NCI-H510A (cell line): ENCODE measurements around the gene ATG2B.
"Not testable (repeated sequence)": the region's sequence is repeated elsewhere in the genome, so short reads cannot be mapped to it uniquely, and the experiment has no call there.

Experiments used
- DNase-seq: peaks from one replicate; lab custom pipeline; 2025; lab: John Stamatoyannopoulos, UW

The ATG2B gene

GRCh38 chr14:96370528-96370927, 7.4 kb upstream of the ATG2B start:
- no peak for DNase-seq

- DNase-seq: no peak
Measured at GRCh38 chr14:96368534-96368933, 5.4 kb upstream of the ATG2B start.

GRCh38 chr14:96364962-96365361, 1.8 kb upstream of the ATG2B start:
- DNase-seq: no peak

DNA sequence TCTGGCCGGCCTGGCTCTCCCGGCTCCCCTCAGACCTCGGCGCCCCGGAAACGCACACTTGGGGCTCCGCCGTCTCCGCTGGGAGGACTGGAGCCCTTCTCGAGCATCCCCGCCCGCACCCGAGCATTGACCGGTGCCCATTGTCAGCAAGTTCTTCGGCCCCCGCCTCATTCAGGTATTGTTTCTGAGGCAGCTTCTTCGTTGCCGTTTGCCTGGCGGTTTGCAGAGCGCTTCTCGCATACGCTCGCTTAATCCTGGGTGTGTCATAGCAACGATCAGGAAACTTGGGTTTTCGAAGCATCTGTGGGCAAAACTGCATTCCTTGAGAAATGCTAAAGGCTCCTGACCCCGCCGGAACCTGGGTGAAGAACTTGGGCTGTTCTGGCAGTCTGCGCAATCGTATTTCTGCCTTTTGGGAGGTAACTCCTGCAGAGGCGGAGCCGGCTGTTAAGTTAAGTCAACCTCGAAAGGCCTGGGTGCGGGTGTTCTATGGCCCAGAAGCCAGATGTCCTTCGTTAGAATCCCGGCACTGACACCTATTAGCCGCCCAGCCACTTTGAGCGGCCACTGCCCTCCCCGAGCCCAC, 703 bp upstream of the ATG2B start:
- peak; percentile 15 for DNase-seq

DNA sequence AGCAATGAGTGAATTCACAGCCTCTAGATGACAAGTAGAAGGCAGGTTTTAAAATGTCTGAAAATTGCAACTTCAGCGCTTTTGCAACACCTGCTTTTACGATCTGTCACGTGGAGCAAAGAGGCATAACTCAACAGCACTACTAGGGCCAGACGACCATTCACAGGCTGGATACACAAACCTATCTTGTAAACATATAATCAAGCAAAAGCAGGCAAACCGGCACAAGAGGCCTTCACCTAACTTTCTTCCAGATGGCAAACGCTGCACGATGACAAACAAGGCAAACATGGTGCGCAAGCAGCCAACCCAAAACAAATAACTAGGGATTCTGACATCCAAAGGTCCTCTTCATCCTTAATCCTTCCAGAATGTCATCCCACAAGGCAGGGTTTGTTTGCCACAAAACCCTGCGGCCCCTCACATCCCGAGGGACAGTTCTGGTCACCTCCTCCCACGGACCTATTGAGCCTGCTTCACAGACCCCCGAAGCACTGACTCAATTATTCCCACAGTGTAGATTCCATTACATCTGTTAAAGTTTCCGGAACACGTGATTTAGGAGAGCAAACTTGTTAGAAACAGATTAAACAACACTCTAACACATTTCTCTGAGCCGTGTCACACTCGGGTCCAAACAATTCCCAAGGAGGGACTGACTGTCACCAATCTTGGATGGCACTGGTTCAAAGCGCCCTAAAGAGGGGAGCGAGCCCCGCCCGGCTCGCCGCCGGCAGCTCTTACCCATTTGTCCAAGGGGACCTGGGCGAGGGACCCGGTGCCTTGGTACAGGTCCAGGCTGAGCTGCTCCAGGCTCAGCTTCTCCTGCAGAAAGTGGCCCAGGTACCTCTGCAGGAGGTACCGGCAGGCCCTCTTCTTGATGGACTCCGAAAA, 823 bp downstream of the ATG2B start:
- DNase-seq: peak; percentile 57

GRCh38 chr14:96359959-96360358, 3.2 kb downstream of the ATG2B start:
- DNase-seq: no peak

DNA sequence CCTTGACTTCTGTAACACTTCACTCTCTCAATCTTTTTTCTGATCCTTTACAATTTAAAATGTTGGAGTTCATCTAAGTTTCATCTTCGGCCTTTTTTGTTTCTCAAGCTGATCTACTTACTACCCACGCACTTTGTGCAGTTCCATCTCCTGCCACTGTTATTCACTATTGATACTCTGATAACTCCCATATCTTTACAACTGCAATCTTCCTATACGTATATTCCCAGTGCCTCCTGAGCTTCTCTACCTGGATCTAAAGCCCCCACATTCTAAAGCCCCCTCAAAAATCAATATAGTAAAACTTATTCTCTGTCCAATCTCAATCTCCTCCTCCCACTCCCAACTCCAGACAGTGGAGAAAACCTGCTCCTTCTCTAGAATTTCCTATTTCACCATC, 5.9 kb downstream of the ATG2B start:
- DNase-seq: no peak

GRCh38 chr14:96354246-96354645, 8.9 kb downstream of the ATG2B start:
- no peak for DNase-seq

DNA sequence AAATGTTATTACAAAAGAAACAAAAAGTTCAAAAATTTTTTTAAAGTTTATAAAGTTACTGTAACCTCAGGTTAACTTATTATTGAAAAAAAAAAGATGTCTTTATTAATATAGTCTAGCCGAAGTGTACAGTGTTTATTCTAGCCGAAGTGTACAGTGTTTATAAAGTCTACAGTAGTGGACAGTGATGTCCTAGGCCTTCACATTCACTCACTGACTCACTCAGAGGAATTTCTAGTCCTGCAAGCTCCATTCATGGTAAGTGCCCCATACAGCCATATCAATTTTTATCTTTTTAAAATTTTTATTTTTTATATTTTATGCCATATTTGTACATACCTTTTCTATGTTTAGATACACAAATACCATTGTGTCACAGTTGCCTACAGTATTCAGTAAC, 10.4 kb downstream of the ATG2B start:
- no peak for DNase-seq

- no peak for DNase-seq
Measured at GRCh38 chr14:96351986-96352385, 11.2 kb downstream of the ATG2B start.

GRCh38 chr14:96349286-96350075, 13.7 kb downstream of the ATG2B start:
- DNase-seq: no peak

DNA sequence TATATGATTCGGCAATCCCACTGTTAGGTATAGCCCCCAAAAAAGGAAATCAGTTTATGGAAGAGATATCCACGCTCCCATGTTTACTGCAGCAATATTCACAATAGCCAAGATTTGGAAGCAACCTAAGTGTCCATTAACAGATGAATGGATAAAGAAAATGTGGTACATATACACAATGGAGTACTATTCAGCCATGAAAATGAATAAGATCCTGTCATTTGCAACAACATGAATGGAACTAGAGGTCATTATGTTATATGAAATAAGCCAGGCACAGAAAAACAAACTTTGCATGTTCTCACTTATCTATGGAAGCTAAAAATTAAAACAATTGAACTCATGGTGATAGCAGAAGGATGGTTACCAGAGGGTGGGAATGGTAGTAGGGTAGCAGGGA, 15.2 kb downstream of the ATG2B start:
- DNase-seq: not testable (repeated sequence)

DNA sequence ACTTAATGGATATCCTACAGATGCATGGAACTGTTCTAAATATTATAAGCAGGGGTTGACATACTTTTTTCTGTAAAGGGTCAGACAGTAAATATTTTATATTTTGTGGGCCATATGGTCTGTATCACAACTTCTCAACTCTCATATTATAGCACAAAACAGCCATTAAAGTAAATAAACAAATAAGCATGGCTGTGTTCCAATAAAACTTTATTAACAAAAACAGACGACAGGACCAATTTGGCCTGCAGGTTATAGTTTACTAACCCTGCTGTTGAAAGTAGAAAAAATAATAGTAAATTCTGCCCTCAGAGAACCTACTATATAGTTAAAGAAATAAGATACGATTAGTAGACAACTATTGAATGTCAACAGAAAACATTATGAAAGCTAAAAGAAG, 17.5 kb downstream of the ATG2B start:
- DNase-seq: no peak

DNA sequence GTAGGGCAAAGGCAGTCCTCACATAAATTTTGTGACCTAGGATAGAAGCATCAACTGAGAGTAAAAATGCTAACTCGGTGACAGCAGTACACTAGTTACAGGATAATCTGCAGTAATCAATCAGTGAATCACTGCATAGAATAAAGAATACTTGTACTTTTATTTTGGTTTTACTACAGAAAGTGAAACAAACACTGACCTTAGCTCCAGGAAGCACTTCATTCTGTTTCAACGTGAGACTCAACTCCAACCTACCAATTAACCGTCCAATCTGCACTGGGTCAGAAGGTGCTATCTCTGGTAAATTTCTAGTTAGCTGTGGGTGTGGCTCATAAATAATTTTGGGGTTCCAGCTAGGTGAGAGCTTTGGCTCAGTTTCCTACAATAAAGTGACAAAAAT, 21.8 kb downstream of the ATG2B start:
- DNase-seq: no peak

DNA sequence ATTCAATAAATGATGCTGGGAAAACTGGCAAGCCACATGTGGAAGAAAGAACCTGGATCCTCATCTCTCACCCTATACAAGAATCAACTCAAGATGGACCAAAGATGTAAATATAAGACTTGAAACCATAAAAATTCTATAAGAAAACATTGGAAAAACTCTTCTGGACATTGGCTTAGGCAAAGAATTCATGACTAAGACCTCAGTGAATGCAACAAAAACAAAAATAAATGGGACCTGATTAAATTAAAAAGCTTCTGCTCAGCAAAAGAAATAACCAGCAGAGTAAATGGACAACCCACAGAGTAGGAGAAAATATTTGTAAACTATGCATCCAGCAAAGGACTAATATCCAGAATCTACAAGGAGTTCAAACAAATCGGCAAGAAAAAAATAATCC, 24.6 kb downstream of the ATG2B start:
- DNase-seq: no peak

DNA sequence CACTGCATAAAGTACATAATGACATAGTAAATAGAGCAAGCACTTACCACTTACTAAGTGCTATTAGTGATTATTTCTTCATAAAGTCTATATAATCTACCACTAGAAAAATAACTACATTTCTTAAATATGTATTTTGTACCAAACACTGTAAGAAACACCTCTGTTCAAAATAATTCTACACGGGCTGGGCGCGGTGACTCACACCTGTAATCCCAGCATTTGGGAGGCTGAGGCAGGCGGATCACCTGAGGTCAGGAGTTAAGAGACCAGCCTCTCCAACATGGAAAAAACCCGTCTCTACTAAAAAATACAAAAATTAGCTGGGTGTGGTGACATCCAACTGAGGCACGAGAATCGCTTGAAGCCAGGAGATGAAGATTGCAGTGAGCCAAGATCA, 38.9 kb downstream of the ATG2B start:
- DNase-seq: no peak

DNA sequence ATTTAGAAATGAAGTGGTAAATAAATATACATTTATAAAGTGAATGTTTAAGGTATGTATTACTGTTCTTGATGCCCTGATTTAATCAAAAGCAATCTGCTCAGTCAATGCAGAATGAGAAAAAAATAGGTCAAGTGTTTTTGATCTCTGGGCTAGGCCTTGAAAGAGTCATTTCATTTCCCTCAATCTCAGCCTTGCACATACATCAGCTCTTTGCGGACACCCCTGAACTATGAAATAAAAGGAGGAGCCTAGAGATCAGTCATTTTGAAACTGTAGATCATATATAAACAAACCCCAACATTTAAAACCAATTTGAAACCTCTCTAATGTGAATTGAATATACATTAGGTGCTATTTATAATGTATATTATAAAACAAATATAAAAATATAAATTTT, 42.5 kb downstream of the ATG2B start:
- no peak for DNase-seq

- no peak for DNase-seq
Measured at GRCh38 chr14:96318836-96319235, 44.3 kb downstream of the ATG2B start.

DNA sequence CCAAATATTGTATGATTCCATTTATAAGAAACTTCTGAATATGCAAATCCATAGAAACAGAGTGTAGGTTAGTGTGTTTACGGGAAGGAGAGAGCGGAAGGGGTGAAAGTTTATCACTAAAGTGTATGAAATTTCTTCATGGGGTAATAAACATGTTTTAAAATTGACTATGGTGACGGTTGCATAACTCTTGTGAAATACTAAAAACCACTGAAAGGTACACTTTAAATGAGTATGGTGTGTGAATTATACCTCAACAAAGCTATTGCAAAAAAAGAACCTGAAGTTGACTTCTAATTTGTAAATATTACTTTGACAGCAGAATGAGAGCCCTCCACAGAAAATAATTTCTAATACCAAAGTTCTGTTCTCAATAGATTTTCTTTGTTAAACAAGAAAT, 47.1 kb downstream of the ATG2B start:
- no peak for DNase-seq

- no peak for DNase-seq
Measured at GRCh38 chr14:96310906-96311305, 52.2 kb downstream of the ATG2B start.

GRCh38 chr14:96309896-96310330, 53.2 kb downstream of the ATG2B start:
- DNase-seq: no peak

DNA sequence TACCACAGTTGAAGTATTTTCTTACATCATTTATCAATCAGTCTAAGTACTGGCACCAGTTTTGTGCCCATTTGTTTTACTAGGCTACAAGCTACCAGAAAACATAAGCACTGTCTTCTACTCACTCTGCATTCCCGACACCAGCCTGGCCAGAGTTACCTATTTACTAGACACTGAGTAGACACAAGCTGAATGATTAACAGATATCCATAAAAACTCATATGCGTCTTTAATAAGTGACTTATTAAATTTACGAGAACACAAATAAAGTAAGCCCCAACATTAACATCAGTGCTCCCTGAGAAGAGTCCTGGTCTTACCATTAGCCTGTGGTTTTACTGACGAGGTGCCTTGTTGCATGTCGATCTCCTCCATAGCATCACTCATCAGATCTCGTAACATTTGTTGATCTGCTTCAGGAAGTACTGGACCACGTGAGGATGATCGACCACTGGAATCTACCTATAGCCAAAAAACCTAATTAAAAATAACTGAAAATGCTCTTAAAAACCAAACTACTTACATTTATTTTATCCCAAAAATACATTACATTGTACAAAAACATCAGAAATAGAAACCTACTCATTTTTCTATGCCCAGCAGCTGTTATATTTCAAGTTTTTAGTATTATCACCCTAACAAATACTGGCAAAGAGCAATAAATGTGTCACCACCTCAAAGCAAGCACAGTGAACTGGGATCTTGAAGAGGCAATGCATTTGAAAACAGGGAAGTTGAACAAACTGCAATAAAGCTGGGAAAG, 53.8 kb downstream of the ATG2B start:
- no peak for DNase-seq
